D341Med (cell line): ENCODE data around the gene ARL3.
"Not testable (repeated sequence)": the region's sequence is repeated elsewhere in the genome, so short reads cannot be mapped to it uniquely, and the experiment has no call there.

Source experiments
- DNase-seq: peaks from one replicate; pipeline ENCODE4 v3.0.0; 2012; ENCODE audit warnings: low spot score

ARL3 gene

DNA sequence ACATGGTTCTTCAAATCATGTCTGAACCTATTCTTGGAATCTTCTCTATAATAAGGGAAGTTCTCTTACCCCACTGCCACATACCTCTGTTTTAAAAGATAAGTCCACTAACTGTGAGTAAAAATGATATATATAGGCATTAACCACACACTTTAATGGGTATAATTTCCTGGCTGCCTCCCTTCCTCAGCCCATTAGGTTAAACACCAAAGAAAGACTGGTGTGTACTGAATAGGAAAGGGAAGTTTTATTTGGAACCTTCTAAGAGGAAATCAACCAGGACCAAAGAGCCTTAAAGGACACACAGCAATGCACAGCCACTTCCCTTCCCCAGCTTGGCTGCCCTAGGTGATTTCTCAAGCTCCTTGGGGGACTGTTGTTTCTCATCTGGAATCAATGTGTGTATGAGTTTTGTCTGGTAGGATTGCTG is 24.5 kb upstream of the ARL3 start:
- no peak for DNase-seq

DNA sequence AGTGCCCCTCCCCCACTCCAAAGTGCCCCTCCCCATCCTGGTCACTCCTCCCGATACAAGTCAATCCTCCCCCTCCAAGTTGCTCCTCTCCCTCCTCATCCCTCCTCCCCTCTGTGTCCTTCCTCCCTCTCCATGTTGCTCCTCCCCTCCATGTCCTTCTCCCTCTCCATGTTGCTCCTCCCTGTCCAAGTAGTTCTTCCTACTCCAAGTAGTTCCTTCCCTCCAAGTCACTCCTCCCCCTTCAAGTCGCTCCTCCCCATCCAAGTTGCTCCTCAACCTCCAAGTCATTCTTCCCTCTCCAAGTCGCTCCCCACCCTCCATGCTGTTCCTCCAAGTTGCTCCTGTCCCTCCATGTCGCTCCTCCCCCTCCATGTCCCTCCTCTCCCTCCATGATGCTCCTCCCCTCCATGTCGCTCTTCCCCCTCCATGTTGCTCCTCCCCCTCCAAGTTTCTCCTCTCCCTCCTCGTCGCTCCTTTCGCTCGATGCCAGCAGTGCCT is 20.9 kb upstream of the ARL3 start:
- DNase-seq, result no peak

DNA sequence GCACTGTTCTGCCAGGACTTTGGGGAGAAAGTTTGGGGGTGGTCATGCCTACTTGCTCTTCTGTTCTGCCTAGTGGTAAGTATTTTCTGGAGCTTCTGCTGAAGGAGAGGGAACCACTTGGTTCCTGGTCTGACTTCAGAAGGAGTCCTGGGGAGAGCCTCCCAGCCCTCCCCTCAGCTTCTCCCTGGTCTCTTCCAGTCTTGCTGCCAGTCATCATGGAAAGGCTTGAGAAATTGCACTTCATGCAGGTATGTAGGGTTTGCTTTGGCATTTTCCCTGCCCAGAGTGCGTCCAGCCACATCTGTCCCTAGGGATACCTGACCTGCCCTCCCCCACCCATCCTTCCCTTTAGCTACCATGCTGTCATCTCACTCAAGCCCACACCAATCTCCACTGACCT is 18.5 kb upstream of the ARL3 start:
- DNase-seq, result no peak

DNA sequence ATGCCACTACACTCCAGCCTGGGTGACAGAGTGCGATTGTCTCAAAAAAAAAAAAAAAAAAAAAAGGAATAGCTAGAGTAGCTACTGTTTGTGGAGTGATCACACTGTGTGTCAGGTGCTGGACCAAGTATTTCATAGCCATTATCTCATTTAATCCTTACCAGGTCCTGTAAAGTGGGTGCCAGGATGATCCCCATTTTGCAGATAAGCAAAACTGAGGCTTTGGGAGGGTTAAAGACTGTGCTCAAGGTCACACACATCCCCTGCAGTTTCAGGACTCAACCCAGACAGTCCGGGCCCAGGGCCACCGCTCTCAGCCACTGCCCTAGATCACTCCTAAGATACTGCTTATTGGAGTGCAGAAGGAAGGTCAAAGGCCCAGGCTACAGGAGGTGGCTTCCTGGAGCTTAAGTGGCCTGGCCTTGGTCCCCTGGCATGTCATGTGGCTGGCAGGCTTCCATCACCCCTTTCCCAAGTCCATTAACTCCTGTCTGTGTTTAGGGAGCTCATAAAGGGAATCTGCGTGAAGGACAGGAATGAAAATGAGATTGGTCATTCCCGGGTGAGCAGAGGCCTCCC is 17.1 kb upstream of the ARL3 start:
- no peak for DNase-seq

DNA sequence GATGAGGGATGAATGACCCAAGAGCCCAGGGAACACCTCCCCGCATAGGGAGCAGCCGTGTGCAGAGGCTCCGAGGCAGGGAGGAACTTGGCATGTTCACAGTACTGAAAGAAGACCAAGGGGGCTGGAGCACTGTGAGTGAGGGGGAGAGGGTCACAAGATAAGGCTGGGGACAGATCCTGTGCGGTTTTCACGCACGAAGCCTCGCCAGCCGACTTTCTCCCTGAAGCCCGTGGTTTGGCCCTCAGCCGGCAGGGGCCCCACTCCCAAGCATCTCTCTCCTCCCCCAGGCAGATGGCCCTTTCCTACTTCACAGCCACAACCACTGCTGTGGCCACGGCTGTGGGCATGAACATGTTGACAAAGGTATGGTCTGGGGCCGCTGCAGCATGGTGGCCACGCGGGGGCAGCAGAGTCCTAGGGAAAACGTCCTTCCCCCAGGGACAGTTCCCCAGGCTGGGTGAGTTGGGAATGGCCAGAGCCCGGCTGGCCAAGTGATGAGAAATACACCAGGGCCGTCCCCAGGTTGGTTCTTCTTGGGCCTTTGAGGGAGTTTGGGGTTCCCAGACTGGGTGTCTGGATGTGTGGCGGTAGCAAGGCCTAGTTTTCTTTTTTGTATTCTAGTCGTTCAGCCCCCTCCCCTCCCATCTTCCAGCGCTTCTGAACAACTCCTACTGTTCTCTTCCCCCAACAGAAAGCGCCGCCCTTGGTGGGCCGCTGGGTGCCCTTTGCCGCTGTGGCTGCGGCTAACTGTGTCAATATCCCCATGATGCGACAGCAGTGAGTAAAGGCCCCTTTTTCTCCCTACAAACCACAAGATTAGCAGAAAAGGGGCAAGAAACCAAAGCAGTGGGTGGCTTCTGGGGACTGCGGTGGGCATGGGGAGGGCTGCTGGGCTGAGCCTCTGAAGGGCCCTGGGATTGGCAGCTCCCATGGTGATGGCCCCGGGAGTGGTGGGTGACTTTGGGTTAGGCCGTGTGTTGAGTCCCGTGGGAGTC is 15.1 kb upstream of the ARL3 start:
- peak; percentile 76 for DNase-seq

DNA sequence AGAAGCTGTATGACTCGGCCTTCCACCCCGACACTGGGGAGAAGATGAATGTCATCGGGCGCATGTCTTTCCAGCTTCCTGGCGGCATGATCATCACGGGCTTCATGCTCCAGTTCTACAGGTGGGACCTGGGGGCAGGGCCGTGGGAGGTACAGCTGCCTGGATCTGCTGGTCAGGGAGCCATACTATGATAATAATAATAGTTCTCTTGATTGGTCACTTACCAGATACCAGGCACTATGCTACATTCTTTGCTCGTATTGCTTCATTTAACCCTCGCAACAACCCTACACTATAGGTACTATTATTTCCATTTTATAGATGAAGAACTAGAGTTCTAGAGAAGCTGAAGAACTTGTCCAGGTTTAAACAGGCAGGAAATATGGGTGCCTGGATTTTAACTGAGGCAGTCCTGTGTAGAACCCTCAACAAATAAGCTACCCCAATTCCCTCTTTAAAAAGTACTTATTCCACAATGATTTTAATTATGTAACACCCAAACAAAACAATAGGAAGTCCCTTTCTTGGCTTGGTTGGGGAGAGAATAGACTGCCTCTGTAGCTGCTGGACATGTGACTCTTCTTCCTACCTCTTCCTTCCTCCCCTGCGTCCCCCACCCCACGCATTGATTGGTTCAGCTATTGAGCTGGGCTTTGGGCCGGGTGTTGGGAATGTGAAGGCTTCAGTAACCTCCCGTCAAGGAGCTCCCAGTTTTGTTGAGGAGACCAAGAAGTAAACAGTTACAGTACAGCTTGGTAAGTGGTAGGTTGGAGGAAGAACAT is 13.0 kb upstream of the ARL3 start:
- no peak for DNase-seq

DNA sequence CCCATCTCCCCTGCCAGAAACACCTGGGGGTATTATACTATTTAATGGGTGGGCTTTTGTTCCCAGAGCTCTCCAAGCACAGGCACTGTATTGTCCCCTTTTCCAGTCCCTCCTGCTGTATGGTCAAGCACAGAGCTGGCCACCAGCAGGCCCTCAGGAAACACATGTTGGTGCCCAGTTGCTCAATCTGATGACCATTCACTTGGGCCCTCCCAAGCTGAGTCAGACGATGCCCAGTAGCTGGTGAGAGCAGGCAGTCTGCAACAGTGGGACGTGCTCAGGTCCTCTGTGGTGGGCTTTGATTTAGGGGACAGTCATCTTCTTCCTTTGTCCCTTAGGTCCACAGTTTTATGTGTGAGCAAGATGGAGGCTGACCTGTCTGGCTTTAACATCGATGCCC is 12.1 kb upstream of the ARL3 start:
- no peak for DNase-seq

DNA sequence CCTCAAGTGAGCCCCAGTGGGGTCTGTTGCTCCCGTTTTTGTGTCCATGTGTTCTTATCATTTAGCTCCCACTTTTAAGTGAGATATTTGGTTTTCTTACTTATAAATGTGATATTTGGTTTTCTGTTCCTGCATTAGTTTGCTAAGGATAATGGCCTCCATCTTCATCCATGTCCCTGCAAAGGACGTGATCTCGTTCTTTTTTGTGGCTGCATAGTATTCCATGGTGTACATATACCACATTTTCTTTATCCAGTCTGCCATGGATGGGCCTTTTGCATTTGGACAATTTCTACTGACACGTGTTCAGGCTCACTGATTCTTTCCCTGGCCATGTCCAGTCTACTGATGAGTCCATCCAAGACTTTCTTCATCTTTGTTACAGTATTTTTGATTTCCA is 9.8 kb upstream of the ARL3 start:
- no peak for DNase-seq

DNA sequence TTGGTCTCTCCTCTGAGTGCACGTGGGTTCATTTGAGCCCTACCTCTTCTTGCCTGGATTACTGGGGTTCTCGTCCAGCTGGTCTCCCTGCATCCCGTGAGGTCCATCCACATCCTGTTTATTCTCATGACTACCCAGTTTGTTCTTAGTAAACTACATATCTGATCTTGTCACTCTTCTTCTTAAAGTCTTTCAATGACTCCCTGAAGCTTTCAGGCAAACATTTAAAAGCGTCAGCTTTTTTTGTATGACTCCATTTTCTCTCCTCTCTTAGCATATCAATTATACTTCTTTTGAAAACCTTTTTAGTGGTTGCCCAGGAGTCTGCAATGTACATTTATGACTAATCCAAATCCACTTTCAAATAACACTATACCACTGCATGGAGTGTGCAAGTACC is 7.8 kb upstream of the ARL3 start:
- no peak for DNase-seq

DNA sequence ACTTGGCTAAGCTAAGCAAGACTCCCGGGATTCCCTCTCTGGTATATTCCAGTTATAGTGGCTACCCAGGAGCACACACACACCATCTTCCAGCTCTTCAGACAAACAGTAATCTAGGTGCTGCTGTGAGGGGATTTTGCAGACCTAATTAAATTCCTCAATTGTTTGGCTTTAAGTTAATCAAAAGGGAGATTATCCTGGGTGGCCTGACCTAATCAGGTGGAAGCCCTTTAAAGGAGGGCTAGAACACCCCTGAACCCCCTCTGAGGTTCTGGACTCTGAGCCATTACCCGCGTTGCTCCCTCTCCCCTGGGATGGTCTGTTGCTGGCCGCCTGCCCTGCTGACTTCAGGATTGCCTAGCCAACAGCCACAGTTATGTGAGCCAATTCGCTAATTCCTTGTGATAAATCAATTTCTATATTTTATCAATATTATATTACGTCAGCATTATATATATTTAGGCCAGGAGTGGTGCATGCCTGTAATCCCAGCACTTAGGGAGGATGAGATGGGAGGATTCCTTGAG is 6.6 kb upstream of the ARL3 start:
- DNase-seq, result no peak

DNA sequence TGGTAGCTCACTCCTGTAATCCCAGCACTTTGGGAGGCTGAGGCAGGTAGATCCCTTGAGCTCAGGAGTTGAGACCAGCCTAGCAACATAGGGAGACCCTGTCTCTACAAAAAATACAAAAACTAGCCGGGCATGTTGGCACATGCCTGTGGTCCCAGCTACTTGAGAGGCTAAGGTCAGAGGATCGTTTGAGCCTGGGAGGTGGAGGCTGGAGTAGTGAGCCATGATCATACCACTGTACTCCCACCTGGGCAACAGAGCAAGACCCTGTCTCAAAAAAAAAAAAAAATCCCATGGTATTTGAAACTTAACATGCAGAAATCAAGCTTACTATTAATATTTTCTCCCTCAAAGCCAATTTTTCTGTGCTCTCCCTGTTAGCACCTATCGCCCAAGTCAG is 6.1 kb upstream of the ARL3 start:
- DNase-seq, result no peak

DNA sequence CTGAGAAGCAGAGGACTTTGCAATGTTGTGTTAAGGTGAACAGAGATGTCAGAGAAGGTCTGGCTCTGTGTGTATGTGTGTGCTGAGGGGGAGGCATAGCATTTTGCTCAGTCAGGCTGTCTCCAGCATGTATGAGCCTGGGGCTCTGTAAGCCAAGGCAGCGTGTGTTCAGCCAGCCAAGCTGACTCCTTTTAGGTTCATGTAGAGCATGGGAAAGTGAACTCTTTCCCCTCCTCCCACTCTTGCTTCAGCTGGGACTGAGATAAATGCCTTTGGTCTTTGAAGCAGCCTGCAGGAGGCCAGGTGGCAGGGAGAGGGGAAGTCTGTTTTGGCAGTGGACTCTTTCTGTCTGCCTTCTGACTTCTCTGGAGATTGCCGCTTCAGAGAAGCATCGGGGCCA is 4.0 kb upstream of the ARL3 start:
- DNase-seq, result no peak

DNA sequence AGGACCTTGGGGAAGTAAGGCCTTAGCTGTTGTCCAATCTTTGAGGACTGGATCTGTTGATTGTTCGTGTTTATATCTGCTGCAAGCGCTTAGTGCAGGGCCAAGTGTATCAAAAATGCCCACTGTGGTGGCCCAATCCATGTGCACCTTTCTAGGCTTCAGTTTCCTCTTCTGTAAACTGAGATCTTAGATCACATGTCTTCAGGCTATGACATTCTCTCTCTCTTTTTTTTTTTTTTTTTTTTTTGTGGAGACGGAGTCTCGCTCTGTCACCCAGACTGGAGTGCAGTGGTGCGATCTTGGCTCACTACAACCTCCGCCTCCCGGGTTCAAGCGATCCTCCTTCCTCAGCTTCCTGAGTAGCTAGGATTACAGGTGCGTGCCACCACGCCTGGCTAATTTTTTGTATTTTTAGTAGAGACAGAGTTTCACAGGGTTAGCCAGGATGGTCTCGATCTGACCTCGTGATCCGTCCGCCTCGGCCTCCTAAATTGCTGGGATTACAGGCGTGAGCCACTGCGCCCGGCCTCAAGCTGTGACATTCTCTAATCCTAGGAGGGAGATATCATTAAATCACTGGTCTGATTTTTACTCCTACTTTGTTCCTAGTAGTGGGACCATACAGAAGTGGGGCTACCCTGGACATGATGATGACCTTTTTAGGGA is 2.8 kb upstream of the ARL3 start:
- DNase-seq, result not testable (repeated sequence)

DNA sequence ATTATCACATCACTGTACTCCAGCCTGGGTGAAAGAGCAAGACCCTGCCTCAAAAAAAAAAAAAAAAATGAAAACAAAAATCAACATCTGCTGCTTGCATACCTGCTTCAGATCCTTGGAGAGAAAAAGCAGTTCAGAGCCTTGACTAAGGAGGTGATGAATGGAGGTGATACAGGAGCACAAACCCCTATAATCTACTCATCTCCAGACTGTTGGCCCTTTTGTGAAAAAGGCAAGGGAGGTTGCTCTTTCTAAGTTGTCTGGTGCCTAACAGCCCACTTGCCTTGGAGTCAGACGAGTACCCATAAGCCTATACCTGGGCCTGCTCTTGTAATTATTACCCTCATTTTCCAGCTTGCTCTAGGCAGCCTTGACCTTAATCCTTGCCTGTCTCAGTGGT is 1.7 kb upstream of the ARL3 start:
- DNase-seq, result no peak

DNA sequence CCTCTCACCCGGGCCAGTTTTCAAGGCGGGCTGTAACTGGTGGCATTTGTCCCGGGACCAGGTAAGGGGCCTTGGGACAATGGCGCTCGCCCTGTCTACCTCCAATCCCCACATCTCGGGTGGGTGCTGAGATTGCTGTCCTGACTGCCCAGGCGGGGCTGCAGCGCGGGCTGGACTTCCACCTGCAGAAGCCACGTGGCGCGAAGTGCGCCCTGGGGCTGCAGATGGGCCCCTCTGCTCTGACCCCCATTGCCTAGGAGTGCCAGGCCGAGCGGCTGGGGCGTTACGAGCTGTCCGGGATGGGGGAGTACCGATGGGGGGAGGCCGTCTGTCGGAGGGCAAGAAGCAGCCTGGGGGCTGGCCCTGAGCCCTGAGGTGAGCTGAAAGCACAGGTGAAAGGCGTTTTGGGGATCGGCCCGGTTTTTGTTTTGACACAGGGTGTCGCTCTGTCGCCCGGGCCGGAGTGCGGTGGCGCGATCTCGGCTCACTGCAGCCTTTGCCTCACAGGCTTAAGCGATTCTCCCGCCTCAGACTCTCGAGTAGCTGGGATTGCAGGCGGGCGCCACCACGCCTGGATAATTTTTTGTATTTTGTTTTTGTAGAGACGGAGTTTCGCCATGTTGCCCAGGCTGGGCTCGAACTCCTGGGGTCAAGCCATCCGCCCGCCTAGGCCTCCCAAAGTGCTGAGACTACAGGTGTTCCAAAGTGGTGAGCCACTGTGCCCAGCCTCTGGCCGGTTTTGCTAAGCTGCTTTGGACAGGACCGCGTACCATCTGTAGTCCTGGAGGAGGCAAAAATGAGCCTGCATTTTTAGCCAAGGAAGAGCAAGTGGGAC is 641 bp upstream of the ARL3 start, which contains the start of gene SFXN2:
Gene SFXN2, plus strand, starts transcription at position 16 of the 835 bp plus-strand sequence. CDS start 12,001 bp downstream, outside the sequence.
- DNase-seq, result no peak

DNA sequence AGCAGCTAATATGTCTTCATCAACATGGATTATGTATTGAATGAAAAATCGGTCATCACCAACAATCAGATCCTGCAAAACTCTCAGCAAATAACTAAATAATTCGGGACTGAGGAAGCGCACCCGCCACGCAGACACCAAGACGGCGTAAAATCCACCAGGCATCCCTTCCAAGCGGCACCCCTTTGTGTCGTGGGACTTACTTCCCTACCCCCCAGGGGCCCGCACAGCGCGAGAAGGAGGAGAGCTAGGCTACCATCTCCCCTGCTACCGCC is 721 bp downstream of the ARL3 start:
- no peak for DNase-seq

DNA sequence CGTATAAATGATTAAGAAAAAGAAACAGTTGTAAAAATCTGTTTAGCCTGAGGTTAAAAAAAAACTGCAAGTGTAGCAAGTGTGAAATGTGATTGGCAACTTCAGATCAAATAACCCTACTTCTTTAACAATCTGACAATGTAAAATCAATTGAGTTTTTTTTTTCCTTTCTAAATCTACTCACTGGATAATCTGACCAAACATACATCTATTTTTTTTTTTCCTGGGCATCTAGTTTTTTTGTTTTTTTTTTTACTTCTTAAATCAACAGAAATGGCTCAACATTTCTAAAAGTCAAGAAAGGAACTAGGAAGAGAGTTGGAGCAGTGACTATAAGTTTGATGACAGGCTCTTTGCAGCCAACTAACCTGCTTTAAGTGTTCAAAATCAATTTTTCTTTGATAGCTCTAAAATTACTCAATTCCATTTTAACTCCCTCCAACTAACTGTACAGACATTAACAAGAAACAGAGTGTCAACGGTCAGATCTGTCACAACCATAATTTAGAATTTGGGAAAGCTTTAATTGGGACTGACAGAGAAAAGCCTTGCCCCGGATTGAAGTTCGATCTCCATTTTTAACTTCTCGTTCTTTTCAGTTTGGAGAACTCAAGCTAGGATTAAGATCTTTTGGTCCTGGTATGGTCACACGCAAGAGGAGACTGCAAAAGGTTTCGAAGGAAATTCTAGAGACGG is 1.2 kb downstream of the ARL3 start:
- DNase-seq, result no peak

DNA sequence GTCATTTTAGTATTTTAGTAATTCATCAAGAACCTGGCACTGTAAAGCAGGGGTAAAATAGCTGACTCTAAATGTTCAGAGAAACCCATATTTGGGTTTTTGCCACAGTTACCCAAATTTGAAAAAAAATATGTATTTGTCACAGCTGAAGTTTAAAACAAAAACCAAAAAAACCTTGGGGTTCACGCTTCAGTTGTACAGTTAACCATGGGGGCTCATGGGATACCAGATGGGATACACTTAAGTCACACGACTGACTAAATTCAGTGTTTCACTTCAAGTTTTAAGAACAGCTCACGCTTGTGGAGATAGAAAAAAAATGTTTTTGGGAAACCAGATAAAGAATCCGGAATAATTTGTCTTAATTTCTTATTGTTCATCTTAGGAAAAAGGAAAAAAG is 2.1 kb downstream of the ARL3 start:
- no peak for DNase-seq

DNA sequence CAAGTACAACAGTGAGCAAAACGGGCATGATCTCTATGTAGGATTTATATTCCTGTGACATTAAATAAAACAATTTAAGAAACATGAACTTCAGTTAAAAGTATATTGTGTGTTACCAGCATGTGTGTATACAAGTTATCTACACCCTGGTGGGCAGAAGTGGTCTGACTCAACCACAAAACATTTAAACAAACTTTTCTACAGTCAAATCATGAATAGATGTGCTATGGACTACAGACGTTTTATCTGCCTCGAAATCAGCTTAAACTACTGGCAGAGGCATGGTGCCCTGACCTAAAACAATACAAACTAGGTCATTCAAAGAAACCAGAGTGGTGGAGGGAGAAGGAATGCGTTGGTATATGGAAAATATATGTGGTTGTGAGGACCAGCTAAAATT is 3.6 kb downstream of the ARL3 start:
- DNase-seq, result no peak

DNA sequence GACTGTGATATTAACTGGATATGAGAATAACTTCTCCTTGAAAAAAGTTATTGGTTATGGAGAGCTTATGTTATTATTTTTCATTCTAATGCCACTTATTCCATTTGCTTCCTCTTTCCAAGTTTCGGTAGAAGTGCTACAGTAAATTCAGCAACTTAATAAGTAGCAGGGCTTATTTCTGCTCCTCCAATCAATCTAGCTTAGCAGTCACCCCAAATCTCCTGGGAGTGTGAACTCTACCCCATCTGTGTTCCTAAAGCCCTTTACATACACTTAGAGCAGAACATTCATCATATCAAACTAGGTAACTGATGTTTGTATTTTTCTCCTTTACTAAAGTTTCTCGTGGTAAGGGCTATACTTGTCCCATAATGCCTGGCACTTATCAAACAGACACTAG is 8.7 kb downstream of the ARL3 start:
- DNase-seq, result no peak
